DMS79 (cell line): ENCODE data around the gene TXN.

ENCODE experiments used
- DNase-seq: peaks from one replicate; lab custom pipeline; 2025; lab: John Stamatoyannopoulos, UW

TXN gene

DNA sequence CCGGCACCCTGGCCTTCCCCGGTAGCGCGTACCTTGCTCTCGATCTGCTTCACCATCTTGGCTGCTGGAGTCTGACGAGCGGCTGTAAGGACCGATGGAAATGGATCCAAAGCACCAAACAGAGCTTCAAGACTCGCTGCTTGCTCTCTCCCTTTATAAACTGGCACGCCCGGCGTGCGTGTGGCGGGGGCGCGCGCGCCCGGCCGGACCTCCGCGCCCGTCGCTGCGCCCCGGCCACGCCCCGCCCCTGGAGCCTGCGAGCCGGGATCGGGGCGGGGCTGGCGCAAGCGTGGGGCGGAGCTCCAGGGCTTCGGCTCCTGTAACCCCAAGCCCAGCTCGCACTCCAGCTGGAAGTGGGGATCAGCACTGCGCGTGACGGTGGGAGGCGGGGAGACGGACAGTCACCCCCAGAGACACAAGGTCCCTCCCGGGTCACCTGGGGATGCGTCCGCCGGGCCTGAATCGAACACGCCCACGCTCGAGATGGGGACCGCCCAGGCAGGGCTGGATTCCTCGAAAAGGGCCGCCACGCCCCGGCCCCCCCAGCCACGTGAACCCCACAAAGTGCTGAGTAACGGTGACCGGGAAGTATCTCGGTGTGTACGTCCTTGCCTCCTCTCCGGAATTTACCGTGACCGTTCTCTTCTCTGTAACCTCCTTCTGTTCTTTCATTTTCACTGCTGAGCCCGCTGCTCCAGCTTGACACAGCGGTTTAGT is at the start of gene TXN:
TXN (minus strand) TSS at position 128 of the 717 bp plus-strand sequence; CDS start at position 56, 72 bp downstream.
- DNase-seq, result peak; percentile 69

DNA sequence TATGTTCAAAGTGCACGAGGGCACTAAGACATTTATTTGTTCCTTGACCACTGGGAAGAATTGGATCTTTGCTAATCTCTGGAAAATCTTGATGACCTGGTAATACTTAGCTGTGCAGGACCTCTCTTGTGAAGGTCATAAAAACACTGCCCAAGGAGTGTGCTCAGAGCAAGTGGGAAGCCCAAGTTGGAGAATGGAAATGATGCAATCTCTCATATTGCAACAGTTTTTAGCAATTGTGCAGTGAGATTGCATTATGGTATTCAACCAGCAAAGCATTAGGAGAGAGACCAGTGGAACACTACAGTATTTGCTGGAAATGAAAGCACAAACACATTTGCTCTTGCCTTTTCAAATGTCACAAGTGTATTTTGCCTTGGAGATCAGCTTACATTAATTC is 46.8 kb upstream of the TXN start:
- DNase-seq, result no peak

DNA sequence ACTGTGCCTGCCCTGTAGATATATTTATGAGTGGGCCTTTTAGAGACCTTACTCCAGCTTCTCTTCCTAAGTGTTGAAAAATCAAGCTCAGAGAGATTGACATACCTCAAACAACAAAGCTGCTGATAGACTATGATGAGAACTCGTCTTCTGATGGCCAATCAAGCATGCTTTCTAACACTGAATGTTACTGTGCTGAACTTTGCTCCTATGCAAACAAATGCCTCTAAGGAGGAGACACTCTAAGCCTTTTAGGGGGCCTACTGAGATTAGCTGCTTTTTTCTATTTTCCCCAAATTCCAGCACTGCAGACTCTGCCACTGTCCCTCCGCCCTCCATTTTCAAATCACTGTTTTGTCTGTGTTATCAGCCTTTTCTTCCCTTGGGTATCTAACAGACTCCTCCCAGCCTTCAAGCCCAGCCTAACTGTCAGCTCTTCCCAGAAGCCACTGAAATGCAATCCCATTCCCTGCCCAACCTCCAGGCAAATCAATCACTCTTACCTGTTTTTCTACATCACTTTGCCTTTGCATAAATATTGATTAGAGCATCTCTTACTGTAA is 41.8 kb upstream of the TXN start:
- no peak for DNase-seq

DNA sequence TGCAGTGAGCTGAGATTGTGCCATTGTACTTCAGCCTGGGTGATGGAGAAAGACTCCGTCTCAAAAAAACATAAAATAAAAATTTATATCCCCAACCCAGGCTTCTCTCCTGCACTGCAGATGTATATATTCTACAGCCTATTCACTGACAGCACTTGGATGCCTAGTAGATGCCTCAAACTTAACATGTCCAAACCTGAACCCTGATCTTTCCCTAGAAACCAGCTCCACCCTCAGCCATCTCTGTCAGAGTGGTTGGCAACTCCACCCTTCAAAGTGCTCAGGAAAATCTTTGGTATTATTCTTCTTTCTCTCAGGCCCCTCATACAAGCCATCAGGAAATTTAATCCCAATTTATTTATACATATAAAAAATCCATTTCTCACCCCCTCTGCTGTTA is 36.9 kb upstream of the TXN start:
- DNase-seq, result no peak

DNA sequence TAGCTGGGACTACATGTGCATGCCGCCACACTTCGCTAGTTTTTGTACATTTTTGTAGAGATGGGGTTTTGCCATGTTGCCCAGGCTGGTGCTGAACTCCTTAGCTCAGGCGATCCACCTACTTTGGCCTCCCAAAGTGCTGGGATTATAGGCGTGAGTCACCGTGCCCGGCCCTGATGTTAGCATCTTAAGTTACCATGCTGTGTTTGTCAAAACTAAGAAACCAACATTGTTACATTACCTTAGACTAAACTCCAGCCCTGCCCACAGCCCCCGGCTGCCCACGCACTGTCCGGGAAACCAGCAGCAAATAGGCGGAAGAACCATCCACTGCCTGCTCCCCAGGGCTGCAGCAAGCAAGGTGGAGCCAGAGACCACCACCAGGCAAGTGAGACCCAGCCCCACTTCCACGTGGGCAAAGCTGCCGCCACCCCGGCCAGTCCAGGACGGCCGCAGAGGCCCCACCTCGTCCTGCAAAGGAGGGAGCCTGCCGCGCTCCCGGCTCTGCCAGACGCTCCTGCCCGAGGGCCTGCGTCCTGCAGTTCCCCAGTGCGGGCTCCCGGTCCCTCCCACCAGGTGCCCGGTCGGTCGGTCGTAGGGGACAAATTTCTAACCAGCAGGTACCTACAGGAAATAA is 35.7 kb upstream of the TXN start:
- DNase-seq, result no peak

DNA sequence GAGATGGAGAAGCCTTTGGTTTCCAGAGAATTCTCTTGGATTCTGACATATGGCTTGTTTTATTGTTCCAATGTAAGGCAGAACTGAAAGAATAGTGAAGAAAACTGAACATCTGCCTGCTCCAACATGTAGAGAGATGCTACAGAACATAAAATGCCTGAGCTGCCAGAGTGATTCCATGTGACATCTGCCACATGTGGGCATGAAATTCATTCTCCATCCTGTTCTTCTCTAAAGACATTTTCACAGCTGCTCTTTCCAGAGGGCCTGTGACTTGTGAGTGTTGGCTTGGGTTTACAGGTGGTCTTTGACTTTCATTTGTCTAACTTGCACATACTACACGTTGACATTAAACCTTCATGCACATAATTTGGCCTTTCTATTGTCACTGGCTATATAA is 33.7 kb upstream of the TXN start:
- no peak for DNase-seq

DNA sequence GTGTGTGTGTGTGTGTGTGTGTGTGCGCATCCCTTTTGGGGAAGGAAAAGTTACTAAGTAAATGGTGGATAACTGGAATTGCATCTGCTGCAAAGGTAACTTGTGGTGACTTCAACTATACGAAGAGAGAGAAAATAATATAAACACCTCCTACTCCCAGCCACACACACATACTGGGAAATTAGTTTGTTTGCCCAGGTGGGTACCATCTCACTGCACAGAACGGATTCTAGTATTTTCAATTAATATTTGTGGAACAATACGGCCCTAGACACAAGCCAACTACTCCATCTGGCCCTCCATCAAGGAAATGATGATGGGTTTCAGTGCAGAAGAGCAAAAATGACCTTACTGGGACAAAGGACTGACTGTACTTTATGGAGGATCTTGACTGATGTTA is 32.2 kb upstream of the TXN start:
- DNase-seq, result no peak

DNA sequence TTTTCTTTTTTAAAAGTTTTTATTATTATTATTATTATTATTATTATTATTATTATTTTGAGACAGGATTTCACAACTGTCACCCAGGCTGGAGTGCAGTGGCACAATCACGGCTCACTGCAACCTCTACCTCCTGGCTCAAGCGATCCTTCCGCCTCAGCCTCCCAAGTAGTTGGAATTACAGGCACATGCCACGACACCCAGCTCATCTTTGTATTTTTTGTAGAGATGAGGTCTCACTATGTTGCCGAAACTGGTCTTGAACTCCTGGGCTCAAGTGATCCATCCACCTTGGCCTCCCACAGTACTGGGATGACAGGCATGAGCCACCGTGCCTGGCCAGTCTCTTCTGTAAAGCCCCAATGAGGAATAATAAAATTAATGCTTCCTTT is 31.0 kb upstream of the TXN start:
- DNase-seq, result no peak

DNA sequence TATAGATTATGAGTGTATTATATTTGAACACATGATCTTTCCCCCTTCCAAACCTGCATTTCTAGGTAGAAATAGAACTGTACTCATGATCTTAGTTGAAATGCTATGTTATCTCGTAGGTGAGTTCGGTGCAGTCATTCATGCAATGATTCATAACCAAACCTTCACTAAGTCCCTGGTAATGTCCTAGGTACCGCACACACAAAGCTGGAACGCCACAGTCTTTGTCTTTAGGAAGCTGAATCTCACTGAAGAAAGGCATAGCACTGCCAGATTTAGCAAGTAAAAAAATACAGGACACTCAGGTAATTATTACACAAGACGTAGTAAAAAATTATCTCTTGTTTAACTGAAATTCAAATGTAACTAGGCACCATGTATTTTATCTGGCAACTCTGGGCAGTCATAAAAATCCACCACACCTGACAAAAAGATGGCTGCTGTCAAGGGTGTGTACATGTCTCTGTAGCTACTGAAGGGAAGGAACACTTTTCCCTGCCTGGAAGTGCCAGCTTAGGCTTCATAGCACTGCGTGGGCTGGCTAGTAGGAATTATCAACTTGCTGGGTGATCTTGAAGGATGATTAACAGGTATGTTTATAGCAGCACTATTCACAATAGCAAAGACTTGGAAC is 28.0 kb upstream of the TXN start:
- DNase-seq, result no peak

DNA sequence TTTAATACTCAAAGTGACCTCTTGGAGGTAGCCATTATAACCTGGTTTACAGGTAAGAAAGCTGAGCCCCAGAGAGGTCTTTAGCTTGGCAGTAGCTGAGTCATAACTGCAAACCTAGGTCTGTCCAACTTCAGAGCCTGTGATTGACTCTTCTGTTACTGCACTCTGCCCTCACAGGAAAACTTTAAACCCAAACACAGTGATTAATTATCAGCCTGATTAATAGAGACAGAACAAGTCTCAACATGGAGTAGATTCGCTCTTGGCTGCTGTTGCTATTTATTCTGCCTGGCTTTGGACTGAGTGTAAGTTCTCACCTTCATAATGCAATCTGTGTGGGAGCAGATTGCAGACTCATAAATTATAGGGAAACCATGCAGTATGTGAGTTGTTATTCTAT is 27.4 kb upstream of the TXN start:
- DNase-seq, result no peak

DNA sequence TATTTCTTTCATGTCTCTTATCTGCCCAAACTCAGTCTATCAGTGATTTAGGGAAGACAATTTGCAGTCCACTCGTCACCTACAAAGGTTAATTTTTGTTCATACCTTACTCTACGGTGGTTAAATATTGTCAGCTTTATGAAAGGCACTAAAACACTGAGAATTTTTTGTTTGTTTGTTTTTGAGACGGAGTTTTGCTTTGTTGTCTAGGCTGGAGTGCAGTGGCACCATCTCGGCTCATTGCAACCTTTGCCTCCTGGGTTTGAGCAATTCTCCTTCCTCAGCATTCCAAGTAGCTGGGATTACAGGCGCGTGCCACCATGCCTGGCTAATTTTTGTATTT is 26.4 kb upstream of the TXN start:
- DNase-seq, result no peak

DNA sequence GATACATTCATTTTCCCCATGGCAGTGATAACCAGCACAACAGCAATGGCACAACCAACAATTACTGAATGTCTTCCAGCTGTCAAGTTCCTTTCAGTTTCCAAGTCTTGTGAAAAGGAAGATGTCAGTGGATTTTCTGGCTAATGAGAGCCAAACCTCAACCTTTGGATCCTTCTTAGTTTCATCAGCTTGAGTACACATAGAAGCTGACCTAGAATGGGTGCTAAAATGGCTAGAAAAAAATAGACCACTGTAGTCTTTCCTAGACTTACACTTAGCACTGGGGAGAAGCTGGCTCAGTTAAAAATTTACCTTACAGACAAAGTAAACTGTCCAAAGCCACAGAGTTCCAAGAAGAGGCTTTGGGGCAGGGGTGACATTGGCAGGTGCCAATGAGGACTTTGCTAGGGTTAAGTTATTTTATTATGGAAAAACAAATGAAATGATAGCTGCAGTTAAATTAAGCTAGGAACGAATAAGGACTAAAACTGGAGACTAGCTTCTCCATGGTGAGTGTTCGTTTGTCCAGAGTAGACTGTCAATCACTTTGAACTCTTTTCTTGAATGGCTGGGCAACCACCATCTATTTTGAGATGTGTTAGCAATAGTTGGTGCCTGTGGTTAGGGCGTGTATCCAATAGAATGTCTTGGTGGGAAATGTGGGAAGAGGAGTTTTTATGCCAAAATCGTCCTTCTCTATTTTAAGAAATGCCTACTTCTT is 25.9 kb upstream of the TXN start:
- no peak for DNase-seq

DNA sequence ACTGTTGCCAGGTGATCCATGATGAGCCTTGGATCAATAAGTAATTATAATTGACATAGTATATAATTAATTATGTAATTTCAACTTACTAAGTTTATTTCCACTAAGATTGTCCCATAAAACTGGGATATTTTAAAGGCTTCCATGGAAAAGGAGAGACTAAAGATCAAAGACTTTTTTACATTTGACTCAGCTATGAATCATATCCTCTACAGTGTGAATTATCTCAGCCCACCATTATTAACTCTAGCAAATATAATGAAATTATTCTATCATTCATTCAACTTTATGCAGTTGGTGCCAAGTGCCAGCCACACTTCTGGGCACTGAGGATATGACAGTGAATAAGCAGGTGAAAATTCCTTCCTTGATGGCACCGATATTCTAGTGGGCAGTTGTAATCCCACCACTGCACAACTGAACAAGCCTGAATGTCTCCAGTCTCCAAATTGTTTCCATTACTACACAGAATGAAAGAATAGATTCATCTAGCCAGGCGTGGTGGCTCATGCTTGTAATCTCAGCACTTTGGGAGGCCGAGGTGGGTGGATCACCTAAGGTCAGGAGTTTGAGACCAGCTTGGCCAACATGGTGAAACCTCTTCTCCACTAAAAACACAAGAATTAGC is 21.9 kb upstream of the TXN start:
- no peak for DNase-seq

DNA sequence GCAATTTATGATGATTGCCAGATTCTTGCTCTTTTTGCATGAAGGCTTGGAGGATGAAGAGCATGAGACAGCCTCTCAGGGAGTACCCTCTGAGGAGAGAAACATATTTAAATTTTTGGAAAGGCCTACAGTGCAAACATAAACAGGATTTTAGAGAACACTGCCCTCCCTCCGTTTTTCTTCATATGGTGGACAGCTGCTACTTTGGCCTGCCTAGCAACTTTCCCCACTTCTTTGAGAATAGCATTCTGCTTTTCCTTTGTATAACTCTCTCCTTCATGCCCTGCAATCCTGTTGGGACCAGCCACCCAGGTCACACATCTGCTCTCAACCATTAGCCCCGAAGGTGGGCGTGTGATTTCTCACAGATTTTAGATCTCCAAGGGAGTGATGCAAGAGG is 20.5 kb upstream of the TXN start:
- no peak for DNase-seq

DNA sequence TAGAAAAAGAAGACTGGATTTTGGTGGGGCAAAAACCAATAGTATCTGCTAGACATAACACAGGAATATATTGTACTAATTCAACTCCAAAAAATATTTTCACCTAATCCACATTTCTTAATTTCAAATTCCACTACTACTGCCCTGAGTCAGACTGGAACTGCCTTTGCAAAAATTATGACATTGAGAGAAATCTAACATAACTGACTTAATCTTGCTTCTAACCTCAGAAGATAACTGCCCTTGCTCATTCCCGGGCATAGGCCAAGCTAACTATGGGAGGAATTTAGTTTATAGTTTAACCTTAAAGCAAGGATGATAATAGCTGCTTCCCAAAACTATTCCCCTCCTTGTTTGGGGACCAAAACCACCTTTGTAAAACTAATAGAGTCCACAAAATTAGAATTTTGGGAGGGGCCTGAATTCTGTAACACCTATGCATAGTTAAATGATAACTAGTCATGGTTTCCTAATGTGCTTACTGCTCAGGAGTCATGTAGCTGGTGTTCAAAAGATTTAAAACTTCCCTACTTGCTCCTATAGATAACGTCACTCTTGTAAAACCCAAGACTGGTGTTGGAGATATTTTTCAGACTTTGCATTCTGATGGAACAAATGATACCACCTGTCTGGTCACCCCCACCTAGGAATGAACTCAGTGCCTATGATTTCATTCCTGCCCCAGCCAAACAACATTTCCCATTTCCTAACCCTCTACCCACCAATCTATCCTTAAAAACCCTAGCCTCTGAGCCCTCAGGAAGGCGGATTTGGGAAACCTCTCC is 14.1 kb upstream of the TXN start:
- DNase-seq, result no peak

DNA sequence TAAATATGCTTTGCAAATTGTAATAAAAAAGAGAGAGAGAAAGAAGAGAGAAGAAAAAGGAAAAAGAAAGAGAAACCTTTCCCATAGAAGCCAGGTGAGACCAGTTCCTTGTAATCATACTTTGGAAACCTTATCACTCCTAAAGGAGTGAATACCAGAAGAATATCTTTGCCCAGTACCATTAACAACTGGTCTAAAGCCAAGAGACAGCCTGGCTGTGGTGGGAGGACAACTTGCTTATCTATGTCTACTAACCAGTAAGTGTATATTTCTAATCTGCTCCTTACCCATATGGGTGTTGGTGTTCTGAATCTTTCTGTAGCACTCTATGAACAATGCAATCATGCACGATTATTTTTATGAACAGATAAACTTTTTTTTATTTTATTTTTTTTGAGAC is 10.5 kb upstream of the TXN start:
- DNase-seq, result no peak

DNA sequence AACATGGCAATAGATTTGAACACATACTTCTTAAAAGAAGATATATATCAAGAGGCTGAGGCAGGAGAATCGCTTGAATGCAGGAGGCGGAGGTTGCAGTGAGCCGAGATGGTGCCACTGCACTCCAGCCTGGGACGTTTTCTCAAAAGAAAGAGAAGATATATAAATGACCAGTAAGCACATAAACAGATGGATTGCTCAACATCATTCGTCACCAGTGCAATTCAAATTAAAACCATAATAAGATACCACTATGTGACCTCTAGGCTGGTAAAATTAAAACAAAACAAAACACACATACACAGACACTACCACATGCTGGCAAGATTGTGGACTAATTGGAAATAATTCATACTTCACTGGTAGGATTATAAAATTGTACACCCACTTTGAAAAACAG is 5.3 kb upstream of the TXN start:
- no peak for DNase-seq

DNA sequence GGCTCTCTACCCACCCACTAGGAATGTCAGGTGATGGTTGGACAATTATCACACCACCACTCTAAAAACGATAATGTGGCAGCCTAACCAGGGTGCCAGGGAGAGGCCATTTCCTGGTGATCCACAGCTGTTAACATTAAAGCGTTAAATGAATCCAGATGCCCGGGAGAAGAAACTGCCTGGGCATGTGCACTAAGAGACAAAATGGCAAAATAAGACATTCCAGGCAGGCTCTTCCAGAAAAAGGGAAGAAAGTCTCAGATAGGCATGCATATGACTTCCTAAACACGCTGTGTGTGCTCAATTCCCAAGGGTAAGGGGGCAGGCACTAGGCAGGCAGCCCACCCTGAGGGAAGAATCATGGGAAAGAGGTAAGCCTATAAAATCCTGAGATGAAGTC is 4.6 kb upstream of the TXN start:
- DNase-seq, result no peak

DNA sequence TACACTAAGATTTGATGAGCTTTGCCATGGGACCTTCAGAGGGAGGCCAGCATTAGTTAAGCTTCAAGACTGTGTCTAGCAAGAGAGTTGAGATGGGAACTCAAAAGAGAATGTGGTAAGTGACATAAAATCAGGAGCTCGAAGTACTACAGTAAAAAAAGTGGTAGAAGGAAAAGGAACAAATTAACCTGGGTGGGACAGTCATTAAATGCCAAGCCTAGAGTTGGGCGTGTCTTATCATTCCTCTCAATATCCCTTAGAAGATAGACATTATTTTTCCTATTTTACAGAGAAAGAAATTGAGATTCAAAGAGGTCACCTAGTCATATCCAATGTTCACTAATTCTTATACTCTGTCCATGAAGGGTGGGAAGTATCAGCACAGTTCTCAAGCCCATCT is 3.3 kb upstream of the TXN start:
- DNase-seq, result no peak

DNA sequence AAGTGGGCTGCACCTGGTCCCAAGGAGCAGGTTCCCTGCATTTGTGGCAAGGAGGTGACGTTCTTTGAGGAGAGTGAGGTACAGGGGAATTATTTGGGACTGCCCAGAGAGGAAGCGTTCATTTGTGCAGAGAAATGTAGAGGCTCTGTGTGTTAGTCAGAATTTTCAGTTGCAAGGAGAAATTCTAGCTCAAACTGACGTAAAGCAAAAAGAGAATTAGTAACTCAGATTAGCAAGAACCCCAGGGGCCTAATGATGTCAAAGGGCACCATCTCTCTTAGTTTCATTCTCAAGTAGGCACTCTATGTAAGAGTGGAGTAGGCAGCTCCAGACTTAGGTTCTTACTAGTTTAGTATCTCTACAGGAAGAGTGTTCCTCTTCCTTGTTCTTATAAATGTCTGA is 2.4 kb upstream of the TXN start:
- DNase-seq, result no peak

DNA sequence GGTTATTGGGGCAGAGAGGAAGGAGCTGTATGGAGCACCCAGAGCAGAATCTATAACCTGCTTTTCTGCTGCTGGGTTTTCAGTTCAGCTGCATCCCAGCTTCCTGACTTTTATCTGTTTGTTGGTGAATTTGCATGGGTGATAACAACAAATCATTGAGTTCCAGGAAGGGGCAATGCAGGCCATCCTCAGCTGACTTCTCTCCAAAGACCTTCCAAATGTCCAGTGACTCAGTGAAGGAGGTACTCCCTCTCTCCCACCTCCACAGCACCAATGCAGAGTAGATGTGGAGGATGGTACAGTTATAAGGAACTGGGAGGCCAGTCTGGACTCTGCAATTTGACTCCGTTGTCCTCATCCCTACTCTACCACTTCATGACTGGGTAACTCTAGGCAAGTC is 1.6 kb upstream of the TXN start:
- no peak for DNase-seq
